ENCODE results near the gene SLC5A2.
"Not testable (repeated sequence)": the region's sequence is repeated elsewhere in the genome, so short reads cannot be mapped to it uniquely, and the experiment has no call there.

The SLC5A2 gene

GRCh38 chr16:31483081-31483480, at the start of gene SLC5A2:
Gene SLC5A2, plus strand, starts transcription at chr16:31483123. Its CDS starts 14 bp downstream, at chr16:31483137.
- FAIRE-seq (no peak), DNase-seq (ENCODE audit: insufficient read length, low spot score) (no peak)

- DNase-seq (ENCODE audit: insufficient read length, low spot score) = no peak
- no peak for FAIRE-seq
These were observed 47.3 kb upstream of the SLC5A2 start for GRCh38 chr16:31435341-31436220.

- FAIRE-seq (no peak), DNase-seq (ENCODE audit: insufficient read length, low spot score) (no peak)
These were observed 46.5 kb upstream of the SLC5A2 start for GRCh38 chr16:31436221-31437045.

GRCh38 chr16:31438414-31438813, 44.5 kb upstream of the SLC5A2 start:
- FAIRE-seq (no peak), DNase-seq (ENCODE audit: insufficient read length, low spot score) (no peak)

- FAIRE-seq; DNase-seq (ENCODE audit: insufficient read length, low spot score): not testable (repeated sequence)
These were observed 43.9 kb upstream of the SLC5A2 start for GRCh38 chr16:31439023-31439422.

GRCh38 chr16:31439519-31439918, 43.4 kb upstream of the SLC5A2 start:
- FAIRE-seq = no peak
- DNase-seq (ENCODE audit: insufficient read length, low spot score) = no peak

- no peak for FAIRE-seq
- DNase-seq (ENCODE audit: insufficient read length, low spot score) = no peak
These were observed 42.3 kb upstream of the SLC5A2 start for GRCh38 chr16:31440516-31441184.

- FAIRE-seq (no peak), DNase-seq (ENCODE audit: insufficient read length, low spot score) (no peak)
These were observed 41.0 kb upstream of the SLC5A2 start for GRCh38 chr16:31441956-31442355.

GRCh38 chr16:31445931-31446330, 37.0 kb upstream of the SLC5A2 start:
- FAIRE-seq; DNase-seq (ENCODE audit: insufficient read length, low spot score): not testable (repeated sequence)

- FAIRE-seq = no peak
These were observed 31.7 kb upstream of the SLC5A2 start for GRCh38 chr16:31451201-31451600.

GRCh38 chr16:31451681-31452351, 31.1 kb upstream of the SLC5A2 start:
- FAIRE-seq (no peak), DNase-seq (ENCODE audit: insufficient read length, low spot score) (peak; percentile 60)

More at GRCh38 chr16:31451201-31451600, 31.7 kb upstream of the SLC5A2 start:
- DNase-seq (ENCODE audit: insufficient read length, low spot score) = no peak

GRCh38 chr16:31452631-31453106, 30.3 kb upstream of the SLC5A2 start:
- FAIRE-seq = no peak
- DNase-seq (ENCODE audit: insufficient read length, low spot score) = peak; percentile 64

GRCh38 chr16:31453255-31454204, 29.4 kb upstream of the SLC5A2 start:
- FAIRE-seq (no peak), DNase-seq (ENCODE audit: insufficient read length, low spot score) (no peak)

GRCh38 chr16:31455601-31456314, 27.2 kb upstream of the SLC5A2 start:
- no peak for DNase-seq (ENCODE audit: insufficient read length, low spot score)
- no peak for FAIRE-seq

GRCh38 chr16:31456988-31457360, 25.9 kb upstream of the SLC5A2 start:
- DNase-seq (ENCODE audit: insufficient read length, low spot score) (no peak), FAIRE-seq (no peak)

GRCh38 chr16:31458073-31458843, 24.7 kb upstream of the SLC5A2 start:
- DNase-seq (ENCODE audit: insufficient read length, low spot score) (no peak), FAIRE-seq (no peak)

- DNase-seq (ENCODE audit: insufficient read length, low spot score) (peak; percentile 93), FAIRE-seq (peak; percentile 97)
These were observed 23.9 kb upstream of the SLC5A2 start, which contains the start of gene ARMC5 for GRCh38 chr16:31458844-31459686. Gene ARMC5, plus strand, starts transcription at chr16:31459501. Its CDS starts 24 bp downstream, at chr16:31459525.

Data from HTR-8/SVneo (cell line).